ENCODE data around the gene TBXA2R. TPM values are rescaled to one million over a fixed set of nuclear protein-coding genes. Genes with fewer than 3 reads are reported as not detected.

Gene TBXA2R
- total and polyA plus RNA-seq, 4 donors, result 1.7 to 6.0 (median 5.4) TPM

- no peak for TF ChIP-seq RXRA (IDR thresholded peaks at IDR 0.05)
- TF ChIP-seq HNF4A (conservative IDR thresholded peaks at IDR 0.05), result no peak
- TF ChIP-seq MAX (IDR thresholded peaks at IDR 0.05), result no peak
- TF ChIP-seq, protein P1, sequence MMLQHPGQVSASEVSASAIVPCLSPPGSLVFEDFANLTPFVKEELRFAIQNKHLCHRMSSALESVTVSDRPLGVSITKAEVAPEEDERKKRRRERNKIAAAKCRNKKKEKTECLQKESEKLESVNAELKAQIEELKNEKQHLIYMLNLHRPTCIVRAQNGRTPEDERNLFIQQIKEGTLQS (IDR thresholded peaks at IDR 0.05), result no peak
- no peak for TF ChIP-seq RAD21 (IDR thresholded peaks at IDR 0.05)
- TF ChIP-seq TAF1 (conservative IDR thresholded peaks at IDR 0.05), result no peak
- no peak for TF ChIP-seq NR2F2 (IDR thresholded peaks at IDR 0.05)
- TF ChIP-seq, protein P2, sequence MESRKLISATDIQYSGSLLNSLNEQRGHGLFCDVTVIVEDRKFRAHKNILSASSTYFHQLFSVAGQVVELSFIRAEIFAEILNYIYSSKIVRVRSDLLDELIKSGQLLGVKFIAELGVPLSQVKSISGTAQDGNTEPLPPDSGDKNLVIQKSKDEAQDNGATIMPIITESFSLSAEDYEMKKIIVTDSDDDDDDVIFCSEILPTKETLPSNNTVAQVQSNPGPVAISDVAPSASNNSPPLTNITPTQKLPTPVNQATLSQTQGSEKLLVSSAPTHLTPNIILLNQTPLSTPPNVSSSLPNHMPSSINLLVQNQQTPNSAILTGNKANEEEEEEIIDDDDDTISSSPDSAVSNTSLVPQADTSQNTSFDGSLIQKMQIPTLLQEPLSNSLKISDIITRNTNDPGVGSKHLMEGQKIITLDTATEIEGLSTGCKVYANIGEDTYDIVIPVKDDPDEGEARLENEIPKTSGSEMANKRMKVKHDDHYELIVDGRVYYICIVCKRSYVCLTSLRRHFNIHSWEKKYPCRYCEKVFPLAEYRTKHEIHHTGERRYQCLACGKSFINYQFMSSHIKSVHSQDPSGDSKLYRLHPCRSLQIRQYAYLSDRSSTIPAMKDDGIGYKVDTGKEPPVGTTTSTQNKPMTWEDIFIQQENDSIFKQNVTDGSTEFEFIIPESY (IDR thresholded peaks at IDR 0.05), result no peak
- TF ChIP-seq SP1 (IDR thresholded peaks at IDR 0.05), result no peak
- TF ChIP-seq CTCF (IDR thresholded peaks at IDR 0.05; ENCODE audit: low read depth, low read length, missing input control), result no peak
- 91% methylated on average over 19 of the region's 19 CpGs for WGBS
- Histone ChIP-seq H3K27ac (ENCODE audit: low read depth in 1 of 2, low read length in 2 of 2) (no peak overlapping the region), H3K27me3 (ENCODE audit: control insufficient read depth in 4 of 4, insufficient read depth in 4 of 4, low read length in 3 of 4) (no peaks in the 10 kb centered on the region), H3K9me3 (ENCODE audit: control insufficient read depth in 4 of 4, low read length in 3 of 4) (no peaks in the 10 kb centered on the region), H3K36me3 (ENCODE audit: control insufficient read depth in 4 of 4, insufficient read depth in 3 of 4, low read depth in 1 of 4, low read length in 3 of 4) (no peaks in the 10 kb centered on the region), H3K4me1 (ENCODE audit: control insufficient read depth in 4 of 4, insufficient read depth in 4 of 4, low read length in 3 of 4) (no peaks in the 10 kb centered on the region), H3K4me3 (ENCODE audit: low read depth in 1 of 3, low read length in 3 of 3) (no peak overlapping the region), H3K9ac (ENCODE audit: low read depth in 1 of 2, low read length in 2 of 2) (no peak overlapping the region)
- DNase-seq (ENCODE audit: low spot score), result no peak
Observed at GRCh38 chr19:3565139-3565538, 41.5 kb downstream of the TBXA2R start.

DNA sequence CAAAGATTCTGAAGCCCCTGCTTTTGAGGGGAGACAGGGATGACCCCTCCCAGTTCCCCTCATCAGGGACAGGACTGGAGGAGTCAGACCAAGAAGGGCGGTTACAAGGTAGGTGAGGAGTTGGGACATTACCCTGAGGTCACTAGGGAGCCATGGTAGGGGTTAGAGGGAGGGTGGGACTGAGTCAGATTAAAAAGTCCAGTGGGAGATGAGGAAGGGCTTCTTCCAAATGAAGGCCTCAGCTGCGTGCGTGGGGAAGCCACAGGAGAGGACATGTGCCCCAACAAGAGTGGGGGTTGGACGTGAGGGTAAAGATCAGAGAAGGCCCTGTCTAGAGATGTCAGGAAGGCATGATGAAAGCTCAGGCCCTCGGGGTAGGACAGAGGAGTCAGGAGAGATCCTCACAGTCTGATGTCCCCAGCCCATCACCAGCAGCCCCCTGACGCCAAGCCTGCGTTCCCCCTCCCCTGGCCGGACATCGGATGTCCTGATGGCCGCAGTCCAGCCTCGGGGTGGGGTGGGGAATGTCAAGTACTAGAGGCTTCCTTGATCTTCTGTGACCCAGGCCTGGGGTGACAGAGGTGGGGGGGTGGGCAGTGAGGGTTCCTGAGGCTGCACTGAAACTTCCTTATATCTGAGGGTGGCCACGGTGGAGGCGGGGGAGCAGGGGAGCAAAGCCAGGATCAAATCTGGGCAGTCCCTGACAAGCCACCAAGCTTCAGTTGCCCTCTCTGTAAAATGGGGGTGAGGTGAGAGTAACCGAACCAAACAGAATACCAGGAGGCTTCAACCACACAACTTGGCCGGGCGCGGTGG is 42.8 kb downstream of the TBXA2R start:
- Histone ChIP-seq H3K9me3 (ENCODE audit: control insufficient read depth in 4 of 4, low read length in 3 of 4) (no peaks in the 10 kb centered on the region), H3K4me1 (ENCODE audit: control insufficient read depth in 4 of 4, insufficient read depth in 4 of 4, low read length in 3 of 4) (no peaks in the 10 kb centered on the region), H3K27me3 (ENCODE audit: control insufficient read depth in 4 of 4, insufficient read depth in 4 of 4, low read length in 3 of 4) (no peaks in the 10 kb centered on the region), H3K9ac (ENCODE audit: low read depth in 1 of 2, low read length in 2 of 2) (no peak overlapping the region), H3K27ac (ENCODE audit: low read depth in 1 of 2, low read length in 2 of 2) (no peak overlapping the region), H3K4me3 (ENCODE audit: low read depth in 1 of 3, low read length in 3 of 3) (no peak overlapping the region), H3K36me3 (ENCODE audit: control insufficient read depth in 4 of 4, insufficient read depth in 3 of 4, low read depth in 1 of 4, low read length in 3 of 4) (no peaks in the 10 kb centered on the region)
- DNase-seq (ENCODE audit: low spot score), result no peak
- TF ChIP-seq RXRA (IDR thresholded peaks at IDR 0.05) (no peak), CTCF (IDR thresholded peaks at IDR 0.05; ENCODE audit: low read depth, low read length, missing input control) (no peak)
- WGBS, result 76% methylated on average over 17 of the region's 17 CpGs

Data from liver (tissue), 9 donors.